Stimulated activated CD8-positive, alpha-beta memory T cell treated with anti-CD3 and anti-CD28 coated beads, Interleukin-12 subunit alpha, Interleukin-12 subunit beta, amount 100 ng/mL, for 24 hours (primary cell): ENCODE data around the gene S100A6.
"Not testable (repeated sequence)": the region's sequence is repeated elsewhere in the genome, so short reads cannot be mapped to it uniquely, and the experiment has no call there.

Experiments
- DNase-seq: peaks from one replicate; pipeline ENCODE4 v3.0.0-alpha.2; 2020; ENCODE audit errors: extremely low read depth

Gene S100A6

GRCh38 chr1:153563991-153564390 lies 28.2 kb upstream of the S100A6 start:
- DNase-seq, result no peak

- DNase-seq, result no peak
These were observed 27.7 kb upstream of the S100A6 start for GRCh38 chr1:153563483-153563901.

- DNase-seq, result not testable (repeated sequence)
These were observed 26.2 kb upstream of the S100A6 start for GRCh38 chr1:153562021-153562420.

- DNase-seq, result no peak
These were observed 25.7 kb upstream of the S100A6 start for GRCh38 chr1:153561466-153561985.

- DNase-seq, result no peak
These were observed 25.1 kb upstream of the S100A6 start for GRCh38 chr1:153560771-153561465.

GRCh38 chr1:153560241-153560640 lies 24.4 kb upstream of the S100A6 start:
- no peak for DNase-seq

- no peak for DNase-seq
These were observed 22.1 kb upstream of the S100A6 start for GRCh38 chr1:153557877-153558276.

- DNase-seq, result no peak
These were observed 20.6 kb upstream of the S100A6 start for GRCh38 chr1:153556348-153556747.

- no peak for DNase-seq
These were observed 18.2 kb upstream of the S100A6 start for GRCh38 chr1:153553830-153554541.

GRCh38 chr1:153553096-153553495 lies 17.3 kb upstream of the S100A6 start:
- DNase-seq, result no peak

- DNase-seq, result no peak
These were observed 16.5 kb upstream of the S100A6 start for GRCh38 chr1:153552335-153552734.

- DNase-seq, result no peak
These were observed 15.2 kb upstream of the S100A6 start for GRCh38 chr1:153550827-153551500.

GRCh38 chr1:153550398-153550758 lies 14.6 kb upstream of the S100A6 start:
- DNase-seq, result no peak

GRCh38 chr1:153549741-153550397 lies 14.1 kb upstream of the S100A6 start:
- no peak for DNase-seq

- DNase-seq, result no peak
These were observed 13.2 kb upstream of the S100A6 start, which contains the start of gene S100A3 for GRCh38 chr1:153548722-153549688. Gene S100A3, minus strand, starts transcription at chr1:153549258. Its CDS starts 773 bp downstream, at chr1:153548485.

- no peak for DNase-seq
These were observed 12.1 kb upstream of the S100A6 start for GRCh38 chr1:153547560-153548551.

- DNase-seq, result no peak
These were observed 11.2 kb upstream of the S100A6 start for GRCh38 chr1:153546796-153547559.

- no peak for DNase-seq
These were observed 10.6 kb upstream of the S100A6 start for GRCh38 chr1:153546371-153546770.
